Smooth muscle cell (in vitro differentiated cells): ENCODE measurements around the gene MACF1. TPM values are rescaled to one million over a fixed set of nuclear protein-coding genes. Genes with fewer than 3 reads are reported as not detected.

Experiments used
- DNase-seq: peaks from one replicate; lab custom pipeline; 2025; ENCODE audit not compliant: unreplicated experiment; lab: John Stamatoyannopoulos, UW
- H2AFZ ChIP-seq: fragments of 200-600 bp; sonication (generic); 2 replicates; pipeline ENCODE4 v1.6.0; 2016; ENCODE audit warnings: antibody characterized with exemption, low read depth, mild to moderate bottlenecking
- H3F3A ChIP-seq: fragments of 200-600 bp; sonication (generic); 2 replicates; pipeline ENCODE4 v1.6.0; 2017; ENCODE audit warnings: antibody characterized with exemption, low read depth
- H3K27ac ChIP-seq: fragments of 200-600 bp; sonication (generic); 2 replicates; pipeline ENCODE4 v1.5.1; 2016; ENCODE audit warnings: low read depth, mild to moderate bottlenecking
- H3K27me3 ChIP-seq: fragments of 200-600 bp; sonication (generic); 2 replicates; pipeline ENCODE4 v1.6.1; 2016; ENCODE audit warnings: low read depth, mild to moderate bottlenecking
- H3K36me3 ChIP-seq: fragments of 200-600 bp; sonication (generic); 2 replicates; pipeline ENCODE4 v1.5.1; 2016; ENCODE audit warnings: low read depth
- H3K4me1 ChIP-seq: fragments of 200-600 bp; sonication (generic); 2 replicates; pipeline ENCODE4 v1.5.1; 2016; ENCODE audit warnings: low read depth
- H3K4me2 ChIP-seq: fragments of 200-600 bp; sonication (generic); 2 replicates; pipeline ENCODE4 v1.6.0; 2016; ENCODE audit warnings: mild to moderate bottlenecking
- H3K4me3 ChIP-seq: fragments of 200-600 bp; sonication (generic); 2 replicates; pipeline ENCODE4 v1.5.1; 2016; ENCODE audit warnings: mild to moderate bottlenecking
- H3K79me2 ChIP-seq: fragments of 200-600 bp; sonication (generic); 2 replicates; pipeline ENCODE4 v1.6.0; 2016; ENCODE audit warnings: low read depth, mild to moderate bottlenecking
- H3K9ac ChIP-seq: fragments of 200-600 bp; sonication (generic); 2 replicates; pipeline ENCODE4 v1.6.0; 2016; ENCODE audit warnings: low read depth
- H3K9me3 ChIP-seq: fragments of 200-600 bp; sonication (generic); replicated peaks from 2 replicates; pipeline ENCODE4 v1.5.1; 2016; ENCODE audit warnings: low read depth
- H4K20me1 ChIP-seq: fragments of 200-600 bp; sonication (generic); 2 replicates; pipeline ENCODE4 v1.6.0; 2016; ENCODE audit warnings: low read depth
- CTCF ChIP-seq: fragments of 200-600 bp; sonication (generic); IDR thresholded peaks from 2 replicates; pipeline ENCODE4 v1.5.1; 2017; ENCODE audit warnings: borderline replicate concordance, mild to moderate bottlenecking, antibody characterized with exemption; ENCODE audit not compliant: insufficient read depth, poor library complexity, severe bottlenecking
- WGBS: methylation state at CpG from one replicate; pipeline ENCODE4 v1.1.7; 2016; ENCODE audit warnings: low lambda C conversion rate; 5-methylcytosine and 5-hydroxymethylcytosine counted together
- polyA plus RNA-seq: library from polyadenylated mRNA; unstranded; fragments of >200 nt; fragmentation: Nextera tagmentation; extraction: Ambion mirVana; gene quantifications from 2 replicates; pipeline ENCODE4 v1.2.1, GENCODE V29; 2016
- total RNA-seq: library from RNA; depleted of rRNA; stranded (reverse); fragments of >200 nt; gene quantifications from 2 replicates; pipeline ENCODE4 v1.2.3, GENCODE V29; 2014

The MACF1 gene
- total and polyA plus RNA-seq, 2 experiments from 2014 or later, result 36.9 to 195 TPM

- Histone ChIP-seq H3K9me3 (no peaks in the 10 kb centered on the region), H3K27me3 (no peaks in the 10 kb centered on the region), H3F3A (no peaks in the 10 kb centered on the region), H4K20me1 (no peaks in the 10 kb centered on the region), H2AFZ (no peak overlapping the region), H3K27ac (no peak overlapping the region), H3K4me1 (no peaks in the 10 kb centered on the region), H3K36me3 (peaks cover 52% of the 10 kb centered on the region), H3K79me2 (peaks cover 3% of the 10 kb centered on the region), H3K9ac (no peak overlapping the region), H3K4me2 (no peak overlapping the region), H3K4me3 (no peak overlapping the region)
- 95% methylated on average over 1 of the region's 1 CpG for WGBS
- DNase-seq, result no peak
- no peak for TF ChIP-seq CTCF
Observed at GRCh38 chr1:39360731-39361130, 156.2 kb downstream of the MACF1 start.

GRCh38 chr1:39361446-39361845 is 157.0 kb downstream of the MACF1 start:
- Histone ChIP-seq H3K9me3 (no peaks in the 10 kb centered on the region), H3K4me3 (no peak overlapping the region), H3F3A (no peaks in the 10 kb centered on the region), H2AFZ (no peak overlapping the region), H3K27ac (no peak overlapping the region), H3K4me2 (no peak overlapping the region), H3K9ac (no peak overlapping the region), H3K27me3 (no peaks in the 10 kb centered on the region), H3K36me3 (peaks cover 52% of the 10 kb centered on the region), H4K20me1 (no peaks in the 10 kb centered on the region), H3K79me2 (peaks cover 3% of the 10 kb centered on the region), H3K4me1 (no peaks in the 10 kb centered on the region)
- DNase-seq, result no peak
- 96% methylated on average over 5 of the region's 5 CpGs for WGBS
- TF ChIP-seq CTCF, result no peak

GRCh38 chr1:39363267-39363666 is 158.8 kb downstream of the MACF1 start:
- Histone ChIP-seq H4K20me1 (no peaks in the 10 kb centered on the region), H3K36me3 (peaks cover 41% of the 10 kb centered on the region), H3K9me3 (no peaks in the 10 kb centered on the region), H3K4me2 (no peak overlapping the region), H2AFZ (no peak overlapping the region), H3K79me2 (peaks cover 3% of the 10 kb centered on the region), H3K9ac (no peak overlapping the region), H3K4me1 (no peaks in the 10 kb centered on the region), H3K27me3 (no peaks in the 10 kb centered on the region), H3F3A (no peaks in the 10 kb centered on the region), H3K4me3 (no peak overlapping the region), H3K27ac (no peak overlapping the region)
- TF ChIP-seq CTCF, result no peak
- WGBS, result 96% methylated on average over 2 of the region's 2 CpGs
- no peak for DNase-seq

GRCh38 chr1:39368045-39368444 is 163.6 kb downstream of the MACF1 start:
- no peak for TF ChIP-seq CTCF
- Histone ChIP-seq H3K4me2 (no peak overlapping the region), H3K27me3 (no peaks in the 10 kb centered on the region), H2AFZ (no peak overlapping the region), H3K4me1 (no peaks in the 10 kb centered on the region), H3K9me3 (no peaks in the 10 kb centered on the region), H4K20me1 (no peaks in the 10 kb centered on the region), H3K4me3 (no peak overlapping the region), H3K27ac (no peak overlapping the region), H3K36me3 (peaks cover 19% of the 10 kb centered on the region), H3F3A (no peaks in the 10 kb centered on the region), H3K79me2 (peaks cover 3% of the 10 kb centered on the region), H3K9ac (no peak overlapping the region)
- DNase-seq, result no peak
- 100% methylated on average over 1 of the region's 1 CpG for WGBS
